Measurements from ENCODE around the gene FOXI2. TPM values are rescaled to one million over a fixed set of nuclear protein-coding genes. Genes with fewer than 3 reads are reported as not detected.

The FOXI2 gene
- total RNA-seq, 4 donors from 2014 or later = 0.07 TPM; not detected in 3

DNA sequence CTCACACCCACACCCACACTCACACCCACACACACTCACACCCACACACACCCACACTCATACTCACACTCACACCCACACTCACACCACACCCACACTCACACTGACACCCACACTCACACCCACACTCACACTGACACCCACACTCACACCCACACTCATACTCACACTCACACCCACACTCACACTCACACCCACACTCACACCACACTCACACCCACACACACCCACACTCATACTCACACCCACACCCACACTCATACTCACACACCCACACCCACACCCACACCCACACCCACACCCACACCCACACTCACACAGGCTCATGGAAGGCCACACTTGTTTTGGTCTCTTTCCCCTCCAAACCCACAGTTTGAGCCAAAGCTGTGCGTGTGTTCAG, 2.9 kb downstream of the FOXI2 start:
- H3K9me3 ChIP-seq = no peaks in the 10 kb centered on the region
- no peak for ATAC-seq
- intact Hi-C loops (cut with DNase I; ENCODE audit: low total_unique reads) = no loop called here

DNA sequence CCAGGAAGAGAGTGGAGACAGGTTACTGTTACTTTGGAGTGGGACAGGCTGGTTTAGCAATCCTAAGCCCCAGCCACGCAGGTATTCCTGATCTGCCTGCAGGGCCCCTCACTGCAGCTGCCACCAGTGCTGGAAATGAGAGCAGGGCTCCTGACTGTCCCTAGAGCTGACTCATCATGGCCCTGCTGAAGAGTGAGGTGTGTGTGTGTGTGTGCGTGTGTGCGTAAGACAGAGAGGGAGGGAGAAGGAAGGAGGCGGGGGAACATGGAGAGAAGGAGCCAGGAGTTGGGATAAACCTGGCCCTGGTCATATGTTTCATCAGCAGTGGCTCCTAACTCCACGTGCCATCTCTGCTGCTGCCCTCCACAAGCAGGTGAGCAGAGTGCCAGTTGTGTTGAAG, 3.6 kb downstream of the FOXI2 start:
- DNase-seq (no peak), ATAC-seq (no peak)
- in situ Hi-C loops (cut with MboI; ENCODE audit: low sequenced_read_pairs in 4 of 4) = no loop called here
- H3K27ac ChIP-seq = no peak overlapping the region
- no peaks in the 10 kb centered on the region for H3K4me1 ChIP-seq
- no peaks in the 10 kb centered on the region for H3K36me3 ChIP-seq
- intact Hi-C loops (cut with DNase I; ENCODE audit: low total_unique reads) = no loop called here
- peaks cover 13 to 37% (median 31%) of the 10 kb centered on the region in 3 donors for H3K27me3 ChIP-seq
- no peak for TF ChIP-seq POLR2A (IDR thresholded peaks at IDR 0.05)
- TF ChIP-seq, protein P1, sequence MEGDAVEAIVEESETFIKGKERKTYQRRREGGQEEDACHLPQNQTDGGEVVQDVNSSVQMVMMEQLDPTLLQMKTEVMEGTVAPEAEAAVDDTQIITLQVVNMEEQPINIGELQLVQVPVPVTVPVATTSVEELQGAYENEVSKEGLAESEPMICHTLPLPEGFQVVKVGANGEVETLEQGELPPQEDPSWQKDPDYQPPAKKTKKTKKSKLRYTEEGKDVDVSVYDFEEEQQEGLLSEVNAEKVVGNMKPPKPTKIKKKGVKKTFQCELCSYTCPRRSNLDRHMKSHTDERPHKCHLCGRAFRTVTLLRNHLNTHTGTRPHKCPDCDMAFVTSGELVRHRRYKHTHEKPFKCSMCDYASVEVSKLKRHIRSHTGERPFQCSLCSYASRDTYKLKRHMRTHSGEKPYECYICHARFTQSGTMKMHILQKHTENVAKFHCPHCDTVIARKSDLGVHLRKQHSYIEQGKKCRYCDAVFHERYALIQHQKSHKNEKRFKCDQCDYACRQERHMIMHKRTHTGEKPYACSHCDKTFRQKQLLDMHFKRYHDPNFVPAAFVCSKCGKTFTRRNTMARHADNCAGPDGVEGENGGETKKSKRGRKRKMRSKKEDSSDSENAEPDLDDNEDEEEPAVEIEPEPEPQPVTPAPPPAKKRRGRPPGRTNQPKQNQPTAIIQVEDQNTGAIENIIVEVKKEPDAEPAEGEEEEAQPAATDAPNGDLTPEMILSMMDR (IDR thresholded peaks at IDR 0.05 in 4 of 5, conservative IDR thresholded peaks at IDR 0.05 in 1 of 5) = no peak
- H3K4me3 ChIP-seq = no peak overlapping the region
- H3K9me3 ChIP-seq = no peaks in the 10 kb centered on the region

More for the DNA sequence above, 2.9 kb downstream of the FOXI2 start:
- H3K4me3 ChIP-seq = no peak overlapping the region
- no peaks in the 10 kb centered on the region for H3K4me1 ChIP-seq
- in situ Hi-C loops (cut with MboI; ENCODE audit: low sequenced_read_pairs in 4 of 4) = no loop called here
- TF ChIP-seq, protein P1 (IDR thresholded peaks at IDR 0.05 in 4 of 5, conservative IDR thresholded peaks at IDR 0.05 in 1 of 5) = no peak
- no peak for TF ChIP-seq POLR2A (IDR thresholded peaks at IDR 0.05)
- DNase-seq = no peak
- no peaks in the 10 kb centered on the region for H3K36me3 ChIP-seq
- no peak overlapping the region for H3K27ac ChIP-seq
- H3K27me3 ChIP-seq = peaks cover 17 to 41% (median 38%) of the 10 kb centered on the region in 3 donors

DNA sequence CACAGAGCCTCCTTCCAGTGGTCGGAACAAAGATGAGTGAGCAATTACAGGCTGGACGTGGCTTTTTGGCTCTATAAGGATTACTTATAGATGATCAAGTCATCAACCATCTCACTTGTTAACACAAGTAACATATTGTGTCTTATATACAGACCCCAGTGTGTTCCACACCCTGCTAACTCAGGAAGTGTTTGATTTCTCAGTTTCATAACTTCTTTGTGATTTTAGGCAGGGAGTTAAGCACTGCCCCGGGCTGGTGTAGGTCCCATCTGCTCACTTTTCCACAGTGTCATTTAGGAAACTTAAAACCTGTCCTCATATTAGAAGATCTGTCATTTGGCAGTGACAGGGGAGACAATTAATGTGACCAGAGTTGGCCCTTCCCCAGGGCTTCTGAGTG, 6.2 kb downstream of the FOXI2 start:
- in situ Hi-C loops (cut with MboI; ENCODE audit: low sequenced_read_pairs in 4 of 4) = no loop called here
- no peak for DNase-seq
- H3K9me3 ChIP-seq = no peaks in the 10 kb centered on the region
- no peaks in the 10 kb centered on the region for H3K4me1 ChIP-seq
- no peak overlapping the region for H3K27ac ChIP-seq
- TF ChIP-seq, protein P1 (IDR thresholded peaks at IDR 0.05 in 4 of 5, conservative IDR thresholded peaks at IDR 0.05 in 1 of 5) = no peak
- TF ChIP-seq POLR2A (IDR thresholded peaks at IDR 0.05) = no peak
- H3K4me3 ChIP-seq = no peak overlapping the region
- ATAC-seq = no peak
- intact Hi-C loops (cut with DNase I; ENCODE audit: low total_unique reads) = no loop called here
- no peaks in the 10 kb centered on the region for H3K36me3 ChIP-seq
- H3K27me3 ChIP-seq = peaks cover 5 to 12% (median 8%) of the 10 kb centered on the region in 3 donors

- H3K9me3 ChIP-seq = no peaks in the 10 kb centered on the region
- TF ChIP-seq, protein P1 (IDR thresholded peaks at IDR 0.05 in 4 of 5, conservative IDR thresholded peaks at IDR 0.05 in 1 of 5) = no peak
- TF ChIP-seq POLR2A (IDR thresholded peaks at IDR 0.05) = no peak
- no peak overlapping the region for H3K4me3 ChIP-seq
- H3K27ac ChIP-seq = no peak overlapping the region
- DNase-seq = no peak
- ATAC-seq = no peak
- H3K36me3 ChIP-seq = no peaks in the 10 kb centered on the region
- in situ Hi-C loops (cut with MboI; ENCODE audit: low sequenced_read_pairs in 4 of 4) = no loop called here
- no peaks in the 10 kb centered on the region for H3K4me1 ChIP-seq
- no peaks in the 10 kb centered on the region for H3K27me3 ChIP-seq
- intact Hi-C loops (cut with DNase I; ENCODE audit: low total_unique reads) = no loop called here
Measured at GRCh38 chr10:127744956-127745355, 8.0 kb downstream of the FOXI2 start.

DNA sequence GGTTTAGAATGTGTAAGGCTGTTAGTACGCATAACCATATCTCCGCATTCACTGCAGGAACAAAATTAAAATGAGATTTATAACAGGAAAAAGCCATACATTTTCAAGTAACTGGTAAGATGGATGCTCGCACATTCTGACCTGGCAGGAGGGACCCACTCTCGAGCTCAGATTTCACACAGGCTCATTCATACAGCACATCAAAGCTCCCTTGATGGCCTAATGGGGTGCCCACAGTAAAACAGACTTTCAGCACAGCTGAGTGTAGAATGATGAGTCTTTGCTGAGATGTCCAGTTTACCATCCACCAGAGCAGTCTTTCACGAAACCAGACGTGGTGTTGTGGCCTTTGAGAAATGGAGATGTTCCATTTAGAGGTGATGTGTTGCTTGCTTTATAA, 8.9 kb downstream of the FOXI2 start:
- Histone ChIP-seq H3K27ac (no peak overlapping the region), H3K9me3 (no peaks in the 10 kb centered on the region), H3K4me3 (no peak overlapping the region), H3K36me3 (no peaks in the 10 kb centered on the region), H3K27me3 (no peaks in the 10 kb centered on the region), H3K4me1 (no peaks in the 10 kb centered on the region)
- ATAC-seq = no peak
- intact Hi-C loops (cut with DNase I; ENCODE audit: low total_unique reads) = no loop called here
- TF ChIP-seq, protein P1 (IDR thresholded peaks at IDR 0.05 in 4 of 5, conservative IDR thresholded peaks at IDR 0.05 in 1 of 5) = no peak
- TF ChIP-seq POLR2A (IDR thresholded peaks at IDR 0.05) = no peak
- in situ Hi-C loops (cut with MboI; ENCODE audit: low sequenced_read_pairs in 4 of 4) = no loop called here
- no peak for DNase-seq
